Ishikawa (cell line): ENCODE measurements around the gene CNTN4.

Experiments used
- CREB1 ChIP-seq: IDR thresholded peaks from 2 replicates; pipeline ENCODE4 v1.6.1; 2012; ENCODE audit warnings: low read depth
- EGR1 ChIP-seq: IDR thresholded peaks from 2 replicates; pipeline ENCODE4 v1.6.1; 2012
- EP300 ChIP-seq: IDR thresholded peaks from 2 replicates; pipeline ENCODE4 v1.6.1; 2012; ENCODE audit warnings: borderline replicate concordance
- NFIC ChIP-seq: IDR thresholded peaks from 2 replicates; pipeline ENCODE4 v1.6.1; 2012
- TAF1 ChIP-seq: IDR thresholded peaks from 2 replicates; pipeline ENCODE4 v1.6.1; 2012; ENCODE audit warnings: low read depth, mild to moderate bottlenecking
- YY1 ChIP-seq: IDR thresholded peaks from 2 replicates; pipeline ENCODE4 v1.6.1; 2012; ENCODE audit warnings: low read depth
- ZBTB7A ChIP-seq: IDR thresholded peaks from 2 replicates; pipeline ENCODE4 v1.6.1; 2012; ENCODE audit warnings: low read depth
- TF ChIP-seq, protein P1 (sequence below): IDR thresholded peaks from 2 replicates; pipeline ENCODE4 v1.6.1; 2012

DNA sequence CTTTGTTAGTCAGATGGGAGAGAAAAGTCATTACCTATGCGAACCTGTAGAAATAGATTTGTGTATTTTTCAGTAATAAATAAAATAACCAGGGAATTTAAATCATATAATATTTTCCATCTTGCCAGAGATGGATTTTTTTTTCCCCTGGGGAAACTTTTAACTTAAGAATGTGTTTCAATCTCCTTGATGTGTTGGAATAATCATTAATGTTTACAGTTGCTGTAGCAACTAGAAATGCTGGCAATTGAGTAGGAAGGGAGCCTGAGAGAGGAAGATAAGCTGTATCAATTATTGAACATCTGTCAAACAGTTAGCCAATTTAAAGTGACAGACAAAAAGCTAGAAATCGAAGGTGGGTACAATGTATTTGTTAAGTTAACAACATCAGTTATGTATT is 752.0 kb downstream of the CNTN4 start:
- TF ChIP-seq YY1 (no peak), ZBTB7A (no peak), EGR1 (no peak), EP300 (no peak), NFIC (no peak), TAF1 (no peak), CREB1 (no peak)
- TF ChIP-seq, protein P1, sequence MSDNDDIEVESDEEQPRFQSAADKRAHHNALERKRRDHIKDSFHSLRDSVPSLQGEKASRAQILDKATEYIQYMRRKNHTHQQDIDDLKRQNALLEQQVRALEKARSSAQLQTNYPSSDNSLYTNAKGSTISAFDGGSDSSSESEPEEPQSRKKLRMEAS: no peak
